HL-60/S4 treated with phorbol 12-myristate 13-acetate at 8.2 ng/mL for 4 days and 3 days (cell line): ENCODE measurements around the gene TBC1D22A.

Experiments
- in situ Hi-C: fragments of 300-500 bp; cut with MboI; formaldehyde crosslinking; loops from 2 replicates; pipeline ENCODE4 v1.15.0; 2022; ENCODE audit warnings: low sequenced_read_pairs

TBC1D22A gene

DNA sequence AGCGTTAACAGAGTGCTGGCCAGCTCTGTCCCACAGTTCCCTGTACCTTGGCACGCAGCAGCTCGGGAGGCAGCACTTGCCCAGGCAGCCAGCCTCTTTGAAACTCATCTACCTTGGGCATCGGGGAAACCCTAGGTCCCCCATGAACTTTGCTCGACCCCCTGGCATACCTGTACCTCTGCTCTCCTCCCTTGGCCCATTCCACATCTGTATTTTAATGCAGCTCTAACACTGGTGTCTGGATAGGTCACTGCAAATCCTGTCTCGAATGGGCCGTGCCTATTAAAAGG is 304.1 kb downstream of the TBC1D22A start:
- in situ Hi-C loops: no loop called here

DNA sequence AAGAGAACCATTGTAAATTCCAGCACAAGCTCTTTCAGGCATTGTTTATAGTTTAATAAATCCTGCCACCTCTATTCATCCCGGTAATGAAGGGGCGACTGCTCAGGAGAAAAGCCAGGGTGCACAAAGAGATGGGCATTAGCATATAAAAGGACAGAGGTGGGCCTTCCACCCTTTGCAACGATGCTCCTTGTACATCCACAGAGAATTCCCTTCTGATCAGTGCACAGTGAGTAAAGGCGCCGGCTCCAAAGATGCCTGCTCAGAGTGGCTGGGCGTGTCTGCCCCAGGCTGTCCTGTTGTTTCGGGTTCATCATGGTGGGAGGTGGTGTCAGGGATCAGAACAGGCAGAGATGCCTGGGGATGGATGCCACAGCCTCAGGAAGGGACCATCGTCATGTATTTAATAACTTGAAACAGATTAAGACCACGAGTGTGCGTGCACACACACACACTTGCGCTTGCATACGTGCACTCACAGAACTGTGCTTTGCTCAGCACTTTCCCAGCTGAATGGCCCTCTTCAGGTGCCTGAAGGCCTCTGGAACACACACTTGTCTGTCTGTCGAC is 305.0 kb downstream of the TBC1D22A start:
- in situ Hi-C loops: no loop called here

DNA sequence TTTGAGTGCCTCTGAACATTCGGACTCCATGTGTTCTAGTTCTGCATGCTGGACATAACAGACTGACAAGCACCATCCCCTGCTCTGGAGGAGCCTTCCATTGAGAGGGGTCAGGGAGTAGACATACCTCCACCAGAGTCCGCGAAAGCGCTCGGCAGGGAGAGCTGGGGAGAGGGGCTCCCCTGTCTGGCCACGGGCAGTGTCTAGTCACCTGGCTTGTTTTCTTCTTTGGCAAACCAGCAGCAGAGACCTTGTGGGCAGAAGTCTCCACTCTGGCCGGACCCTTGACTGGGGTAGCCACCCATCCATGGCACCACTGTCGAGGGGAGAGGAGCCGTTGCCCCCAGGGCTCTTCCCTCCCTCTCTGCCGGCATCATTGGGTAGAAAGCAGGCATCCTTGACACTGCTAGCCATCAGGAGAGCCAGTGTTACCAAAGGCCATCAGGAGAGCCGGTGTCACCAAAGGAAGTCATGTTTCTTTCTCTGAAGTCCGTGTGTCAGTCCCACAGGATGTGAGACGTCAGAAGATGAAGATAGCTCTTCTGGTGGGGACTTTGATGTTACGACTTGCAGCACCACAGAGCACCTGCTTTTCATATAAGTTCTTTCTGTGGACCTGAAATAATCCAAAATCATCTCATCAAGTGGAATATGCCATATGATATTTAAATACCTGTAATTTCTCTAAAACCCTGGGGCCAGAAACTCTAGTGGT is 305.6 kb downstream of the TBC1D22A start:
- in situ Hi-C loops: no loop called here

DNA sequence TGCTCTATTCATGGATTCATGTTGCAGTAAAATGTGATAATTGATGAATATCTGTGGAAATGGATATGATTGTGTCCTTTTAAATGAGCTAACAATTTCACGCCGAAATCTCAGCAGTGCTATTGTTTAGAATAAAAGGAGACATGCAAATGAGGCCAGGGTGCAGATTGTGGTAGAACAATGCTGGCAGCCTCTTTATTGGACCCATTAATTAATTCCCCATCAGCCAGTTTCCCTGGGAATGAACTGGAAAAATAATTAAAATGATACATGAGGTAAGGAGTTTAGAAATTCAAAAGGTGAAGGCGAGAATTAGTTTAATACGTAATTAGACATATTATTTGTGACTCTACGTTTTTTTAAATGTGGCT is 306.2 kb downstream of the TBC1D22A start:
- in situ Hi-C loops: no loop called here

DNA sequence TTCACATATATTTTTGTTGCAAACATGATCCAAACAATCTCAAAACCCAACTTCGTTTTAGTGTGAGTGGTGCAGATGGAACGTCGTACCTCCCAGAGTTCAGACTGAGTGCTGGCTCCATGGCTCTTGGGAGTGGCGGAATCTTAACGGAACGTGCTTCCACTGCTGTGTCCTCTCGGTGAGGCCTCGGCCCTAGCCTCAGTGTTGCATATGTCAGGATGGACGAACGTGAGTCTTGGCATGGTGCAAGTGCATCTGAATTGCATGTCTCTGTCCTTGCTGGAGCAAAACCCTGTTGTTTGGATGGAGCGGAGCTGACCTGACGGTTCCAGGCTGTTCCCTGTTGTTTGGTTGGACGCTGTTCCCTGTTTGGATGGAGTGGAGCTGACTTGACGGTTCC is 306.8 kb downstream of the TBC1D22A start:
- in situ Hi-C loops: no loop called here

DNA sequence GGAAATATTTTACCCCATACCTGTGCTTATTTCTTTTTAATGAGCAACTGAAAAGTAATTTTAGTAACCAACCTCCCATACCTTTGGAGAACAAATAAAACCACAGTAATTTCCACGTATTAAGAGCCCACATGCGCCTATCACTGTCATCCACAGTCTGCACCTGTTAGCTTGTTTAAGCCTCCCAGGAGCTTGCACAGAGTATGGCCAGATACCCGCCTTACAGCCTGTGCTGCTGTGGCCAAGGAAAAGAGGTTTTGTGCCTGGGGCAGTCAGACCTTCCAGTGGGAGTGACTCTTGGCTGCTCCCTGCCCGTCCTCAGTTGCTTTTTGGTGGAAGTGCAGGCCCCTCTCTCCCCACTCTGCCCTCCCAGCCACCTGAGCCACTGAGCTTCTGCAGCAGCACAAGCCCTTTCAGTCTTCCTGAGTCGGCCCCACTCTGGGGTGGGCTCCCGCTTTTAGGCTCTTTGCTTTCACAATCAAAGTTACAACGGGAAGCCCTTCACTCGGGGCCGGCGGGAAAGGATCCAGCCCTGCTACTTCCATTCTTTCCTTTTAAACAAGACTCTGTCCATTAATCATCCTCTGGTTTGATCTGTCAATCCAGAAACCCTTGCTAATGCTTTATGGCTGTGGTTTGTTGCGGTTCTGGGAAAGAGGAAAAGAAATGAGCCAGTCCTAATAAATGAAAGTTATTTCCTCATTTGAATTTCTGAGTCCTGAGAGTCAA is 308.8 kb downstream of the TBC1D22A start:
- in situ Hi-C loops: no loop called here

DNA sequence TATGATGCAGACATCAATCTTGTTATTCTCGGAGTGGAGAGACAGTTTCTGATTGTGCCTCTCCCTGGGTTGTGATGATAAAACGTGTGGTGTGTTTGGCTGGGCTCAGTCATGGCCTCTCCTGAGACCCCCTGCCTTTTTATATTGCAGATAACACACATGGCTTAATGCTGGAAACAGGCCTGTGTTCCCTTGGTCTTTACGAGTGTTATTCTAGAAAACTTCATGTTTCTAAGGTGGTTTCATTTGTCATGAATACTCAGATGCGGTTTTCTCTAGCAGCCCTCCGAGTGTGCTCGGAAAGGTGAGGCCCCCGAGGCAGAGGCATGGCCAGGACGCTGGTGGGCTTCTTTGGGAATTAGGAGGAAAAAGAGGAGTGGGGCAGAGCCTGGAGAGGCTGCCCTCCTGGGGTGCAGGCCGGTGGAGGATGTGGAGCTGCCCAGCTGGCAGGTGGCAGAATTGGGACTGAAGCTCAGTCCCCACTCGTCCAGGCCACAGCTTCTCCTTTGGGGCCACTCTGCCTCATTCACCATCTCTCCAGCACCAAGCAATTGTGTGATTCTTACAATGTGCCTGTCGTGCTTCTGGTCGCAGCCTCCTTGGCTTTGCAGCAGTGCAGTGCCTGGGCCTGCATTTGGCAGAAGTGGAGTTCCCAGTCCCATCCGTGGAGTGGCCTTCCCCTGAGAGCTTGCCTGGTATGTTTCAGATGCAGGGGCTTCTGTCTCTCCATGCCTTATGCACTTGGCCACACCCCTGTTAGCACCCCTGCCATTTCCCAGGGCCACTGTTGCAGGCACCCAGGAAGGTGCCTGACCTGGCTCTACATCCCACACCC is 309.6 kb downstream of the TBC1D22A start:
- in situ Hi-C loops: no loop called here

DNA sequence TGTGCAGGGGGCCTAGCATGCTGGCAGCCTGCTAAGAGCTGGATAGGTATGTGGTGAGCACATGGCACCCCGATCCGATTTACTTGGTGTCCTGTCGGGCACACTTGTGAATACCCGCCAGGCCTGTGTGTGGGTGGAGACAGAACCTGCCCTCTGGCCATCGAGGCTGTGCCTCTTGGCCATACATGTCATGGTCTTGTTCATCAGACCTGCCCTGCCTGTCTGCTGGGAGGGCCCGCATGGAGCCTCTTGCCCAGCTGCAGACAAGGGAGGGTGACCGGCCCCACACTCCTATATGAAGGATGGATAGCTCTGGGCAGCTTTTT is 310.2 kb downstream of the TBC1D22A start:
- in situ Hi-C loops: no loop called here

DNA sequence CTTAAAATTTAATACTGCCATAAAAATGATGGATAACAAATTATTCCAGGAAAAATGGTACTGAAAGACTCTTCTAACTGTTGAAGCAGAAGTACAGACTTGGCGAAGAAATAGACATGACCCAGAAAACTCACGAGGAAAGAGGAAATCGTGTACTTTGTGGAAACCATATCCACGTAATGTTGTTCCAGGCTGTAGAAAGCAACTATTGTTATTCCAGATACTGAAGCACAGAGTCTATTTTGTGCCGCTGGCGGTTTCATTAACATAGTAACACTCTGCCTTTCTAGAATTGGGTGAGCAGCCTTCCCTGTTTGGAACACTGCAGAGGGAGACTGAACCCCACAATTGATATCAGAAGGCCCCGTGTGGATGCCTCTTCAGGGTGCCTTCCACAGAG is 310.6 kb downstream of the TBC1D22A start:
- in situ Hi-C loops: no loop called here

DNA sequence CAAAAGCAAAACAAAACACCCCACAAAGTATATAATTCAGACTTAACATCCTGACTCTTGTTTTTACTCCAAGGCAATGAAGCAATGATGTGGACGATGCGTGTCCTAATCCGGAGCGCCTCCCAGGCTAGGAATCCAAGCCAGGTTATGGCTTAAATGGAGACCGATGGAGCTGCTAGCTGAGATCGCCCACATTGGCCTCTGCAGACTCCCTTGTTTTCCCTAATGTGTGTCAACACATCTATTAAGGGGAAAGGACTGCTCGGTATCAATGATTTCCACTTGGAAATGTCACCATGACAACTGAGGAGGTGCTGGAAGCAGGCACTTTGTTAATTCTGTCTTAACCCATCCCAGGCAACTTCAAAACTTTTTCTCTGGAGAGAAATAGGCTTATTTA is 311.7 kb downstream of the TBC1D22A start:
- in situ Hi-C loops: no loop called here

DNA sequence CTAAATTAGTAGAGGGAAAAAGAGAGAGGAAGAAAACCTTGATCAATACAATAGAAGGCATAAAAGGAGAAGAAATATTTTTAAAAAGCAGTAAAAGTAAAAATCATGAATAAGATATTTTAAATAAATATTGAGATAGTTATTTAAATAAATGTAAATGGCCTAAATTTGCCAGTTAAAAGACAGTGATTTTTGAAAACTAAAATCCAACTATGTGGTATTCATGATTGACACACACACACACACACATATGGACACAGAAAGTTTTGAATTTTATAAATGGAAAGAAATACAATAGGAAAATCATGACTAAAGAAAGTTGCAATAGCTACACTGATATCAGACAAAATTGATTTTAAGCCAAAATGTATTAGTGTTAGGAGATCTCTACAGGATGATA is 313.1 kb downstream of the TBC1D22A start:
- in situ Hi-C loops: loop anchor here (25.0 kb wide), 1 partner anchor 112 kb away; no protein-coding TSS in a partner anchor

DNA sequence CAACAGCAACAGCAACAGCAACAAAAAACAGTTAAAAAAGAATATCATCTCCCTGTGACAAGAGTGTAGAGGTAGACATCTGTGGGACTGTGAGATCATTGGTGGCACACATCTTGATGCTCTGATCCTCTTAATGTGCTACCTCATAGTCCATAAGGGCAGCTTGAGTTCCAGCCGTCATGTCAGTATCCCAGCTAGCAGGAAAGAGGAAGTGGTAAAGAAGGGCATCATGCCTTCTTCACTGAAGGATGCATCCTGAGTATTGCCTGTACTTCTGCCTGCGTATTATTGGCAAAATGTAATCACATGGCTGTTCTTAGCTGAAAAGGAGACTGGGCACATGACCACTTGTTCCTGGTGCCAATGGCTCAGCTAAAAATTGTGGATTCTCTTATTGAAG is 314.3 kb downstream of the TBC1D22A start:
- in situ Hi-C loops: loop anchor here (25.0 kb wide), 1 partner anchor 111 kb away; no protein-coding TSS in a partner anchor

DNA sequence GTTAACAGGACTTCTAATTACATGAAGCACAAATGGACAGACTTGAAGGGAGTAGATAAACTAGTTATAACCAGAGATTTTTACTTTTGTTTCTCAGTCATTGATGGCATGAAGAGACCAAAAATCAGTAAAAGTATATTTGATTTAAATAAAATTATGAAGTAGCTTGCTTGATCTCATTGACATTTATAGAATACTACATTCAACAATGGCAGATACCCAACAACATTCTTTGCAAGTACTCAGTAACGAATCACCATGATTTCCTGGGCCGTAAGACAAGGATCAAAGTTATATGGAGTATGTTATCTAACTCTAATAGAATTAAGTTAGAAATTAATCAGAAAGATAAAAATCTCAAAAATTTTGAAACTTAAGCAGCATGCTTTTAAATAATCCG is 317.6 kb downstream of the TBC1D22A start:
- in situ Hi-C loops: loop anchor here (25.0 kb wide), 1 partner anchor 107 kb away; no protein-coding TSS in a partner anchor

DNA sequence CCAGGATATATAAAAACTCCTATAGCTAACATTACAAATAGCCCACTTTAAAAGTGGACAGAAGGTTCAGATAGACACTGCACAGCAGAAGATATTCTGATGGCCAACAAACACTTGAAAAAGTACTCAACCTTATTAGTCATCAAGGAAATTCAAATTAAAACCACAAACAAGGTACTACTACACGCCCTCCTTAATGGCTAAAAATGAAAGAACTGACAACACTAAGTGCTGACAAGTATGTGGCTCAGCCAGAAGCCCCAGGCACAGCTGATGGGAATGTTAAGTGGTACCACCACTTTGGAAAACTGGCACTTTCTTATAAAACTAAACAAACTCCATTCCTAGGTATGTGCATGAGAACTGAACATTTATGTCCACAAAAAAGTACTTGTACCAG is 320.1 kb downstream of the TBC1D22A start:
- in situ Hi-C loops: loop anchor here (25.0 kb wide), 1 partner anchor 105 kb away; no protein-coding TSS in a partner anchor

DNA sequence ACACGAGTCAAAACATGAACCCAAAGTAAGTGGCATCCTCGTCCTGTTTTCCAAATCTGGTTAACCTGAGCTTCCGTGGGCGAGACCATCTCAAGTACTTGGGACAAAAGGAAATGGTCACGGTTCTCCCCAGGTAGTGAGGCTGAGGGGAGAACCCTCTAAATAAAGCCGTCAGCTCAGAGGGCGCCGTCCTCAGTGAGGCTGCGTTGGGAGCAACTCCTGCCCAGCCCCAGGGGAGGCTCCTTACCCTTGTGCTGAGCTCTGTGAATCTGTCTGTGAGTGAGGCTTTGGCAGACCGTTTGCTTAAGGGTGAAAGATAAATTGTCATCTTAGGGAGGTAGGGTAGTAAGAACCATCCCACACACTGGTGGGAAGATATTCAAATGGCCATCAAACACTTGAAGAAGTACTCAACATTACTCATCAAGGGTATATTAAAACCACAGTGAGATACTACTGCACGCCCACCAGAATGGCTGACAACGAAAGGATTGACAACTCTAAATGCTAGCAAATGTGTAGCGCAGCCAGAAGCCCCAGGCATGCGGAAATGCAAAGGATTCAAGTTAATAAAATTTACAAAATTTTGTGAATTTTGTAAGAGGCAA is 321.0 kb downstream of the TBC1D22A start:
- in situ Hi-C loops: loop anchor here (25.0 kb wide), 1 partner anchor 104 kb away; no protein-coding TSS in a partner anchor

DNA sequence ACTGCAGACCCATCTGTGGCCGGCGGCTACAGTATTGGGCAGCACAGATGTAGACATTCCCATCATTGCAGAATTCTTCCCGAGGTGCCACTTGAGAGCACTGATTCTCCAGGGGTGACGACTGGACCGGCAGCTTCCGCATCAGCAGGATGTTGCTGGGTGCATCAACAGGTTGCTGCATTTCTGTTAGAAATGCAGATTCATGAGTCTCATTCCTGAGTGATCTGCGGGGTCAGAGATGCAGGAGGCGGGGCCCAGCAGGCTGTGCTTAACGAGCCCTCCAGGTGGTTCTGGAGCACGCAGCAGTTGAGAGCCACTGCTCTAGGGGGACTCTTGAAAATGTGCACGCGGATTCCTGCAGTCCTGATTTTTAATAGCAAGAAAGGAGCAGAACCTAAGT is 321.8 kb downstream of the TBC1D22A start:
- in situ Hi-C loops: loop anchor here (25.0 kb wide), 1 partner anchor 103 kb away; no protein-coding TSS in a partner anchor

DNA sequence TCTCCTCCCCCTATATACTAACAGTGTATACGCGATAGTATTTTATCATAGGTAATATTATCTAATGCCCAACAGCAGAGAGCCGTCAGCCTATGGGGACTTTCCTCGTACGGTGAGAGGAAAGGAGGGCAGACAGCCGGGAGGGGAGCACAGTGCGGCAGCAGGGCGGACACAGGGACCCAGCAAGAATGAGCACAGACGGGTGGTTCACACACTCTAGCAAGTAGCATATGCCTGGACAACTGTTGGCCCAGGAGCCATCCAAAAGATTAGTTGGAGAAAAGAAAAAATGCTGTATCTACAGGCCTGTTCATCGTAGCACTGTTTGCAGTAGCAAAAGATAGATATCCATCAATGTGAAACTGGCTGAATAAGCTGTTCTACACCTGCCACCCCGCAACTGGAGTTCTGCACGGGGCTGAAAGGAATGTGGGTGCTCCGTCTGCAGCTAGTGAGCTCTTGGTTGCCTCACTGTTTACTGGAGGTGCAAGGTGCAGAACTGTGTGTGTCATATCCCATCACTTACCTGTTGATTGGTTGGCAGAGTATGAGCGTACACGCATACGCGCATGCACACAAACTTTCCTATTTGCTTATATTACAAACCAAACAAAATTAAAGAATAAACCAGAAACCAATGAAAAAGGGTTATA is 324.3 kb downstream of the TBC1D22A start:
- in situ Hi-C loops: loop anchor here (25.0 kb wide), 1 partner anchor 101 kb away; no protein-coding TSS in a partner anchor

DNA sequence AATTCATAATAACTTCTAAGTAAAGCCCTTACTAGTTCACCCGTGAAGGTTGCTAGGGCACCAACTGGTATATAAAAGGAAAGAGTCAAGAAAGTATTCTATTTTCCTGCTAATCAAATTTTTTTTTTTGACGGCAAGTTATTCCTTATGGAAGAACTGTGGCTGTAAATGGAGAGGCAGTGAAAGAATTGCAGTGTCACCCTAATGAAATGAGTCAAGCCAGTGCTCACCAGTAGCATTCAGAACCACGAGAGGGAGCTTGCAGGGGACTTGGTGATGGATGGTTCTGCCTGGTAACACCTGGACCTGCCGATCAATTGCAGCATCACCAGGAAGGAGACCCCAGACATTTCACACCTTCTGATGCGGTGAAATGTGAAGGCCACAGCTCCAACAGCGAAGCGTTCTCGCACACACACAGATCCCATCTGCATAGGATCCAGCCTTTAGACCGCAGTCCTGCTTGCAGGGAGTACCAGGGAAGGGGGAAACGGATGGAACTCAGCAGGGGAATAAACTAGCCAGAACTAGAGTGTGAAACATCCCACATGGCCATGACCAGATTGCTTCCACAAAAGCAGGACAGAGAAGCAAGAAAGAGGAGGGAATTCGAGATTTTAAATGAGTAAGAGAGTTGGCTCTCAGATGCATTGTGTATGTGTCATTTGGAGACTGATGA is 326.2 kb downstream of the TBC1D22A start:
- in situ Hi-C loops: loop anchor here (25.0 kb wide), 1 partner anchor 99 kb away; no protein-coding TSS in a partner anchor

DNA sequence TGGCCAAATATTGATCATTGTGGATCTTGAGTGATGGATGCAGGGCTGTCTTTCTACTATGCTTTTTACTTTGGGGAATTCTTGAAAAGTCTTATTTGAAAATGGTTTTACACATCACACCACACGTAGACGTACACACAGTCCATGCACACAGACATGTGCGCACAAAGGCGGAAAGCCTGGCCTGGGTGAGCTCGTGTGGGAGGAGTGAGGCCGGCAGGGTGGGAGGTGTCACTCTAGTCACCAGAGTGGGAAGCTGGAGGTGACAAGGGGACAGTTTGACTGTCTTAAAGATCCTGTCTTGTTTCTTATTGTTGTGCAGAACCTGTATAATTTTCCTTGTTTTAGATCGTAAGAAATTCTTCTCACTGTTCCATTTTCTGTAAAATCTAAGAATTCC is 326.9 kb downstream of the TBC1D22A start:
- in situ Hi-C loops: loop anchor here (25.0 kb wide), 1 partner anchor 98 kb away; no protein-coding TSS in a partner anchor
